Prostate gland (tissue), 2 donors: ENCODE measurements around the gene AP3M1. TPM values are rescaled to one million over a fixed set of nuclear protein-coding genes. Genes with fewer than 3 reads are reported as not detected.

Source experiments
- DNase-seq: peaks from one replicate; pipeline ENCODE4 v3.0.0-alpha.2; 2019; ENCODE audit warnings: low spot score
- H3K27ac ChIP-seq, 2 donors: fragments of 200-600 bp; sonication (generic); 2 replicates each; pipeline ENCODE4 v1.5.1; 2017 to 2019
- H3K27me3 ChIP-seq: fragments of 200-600 bp; sonication (generic); replicated peaks from 2 replicates; pipeline ENCODE4 v1.5.1; 2019; ENCODE audit not compliant: insufficient read depth
- H3K36me3 ChIP-seq, 2 donors: fragments of 200-600 bp; sonication (generic); 1 replicate in 1 of 2; 2 replicates in 1 of 2; pipeline versions ENCODE4 v1.5.1 to v1.8.1; 2017 to 2019
- H3K4me1 ChIP-seq: fragments of 200-600 bp; sonication (generic); replicated peaks from 2 replicates; pipeline ENCODE4 v1.5.1; 2019
- H3K4me3 ChIP-seq, 2 donors: fragments of 200-600 bp; sonication (generic); 2 replicates each; pipeline ENCODE4 v1.5.1; 2017 to 2019
- H3K9me3 ChIP-seq: fragments of 200-600 bp; sonication (generic); 2 replicates; pipeline ENCODE4 v1.5.1; 2017
- CTCF ChIP-seq, 4 experiments: fragments of 200-600 bp in 2 of 4; fragments of 450-650 bp in 2 of 4; sonication (generic) in 2 of 4; IDR thresholded peaks; 1 replicate in 3 of 4; 2 replicates in 1 of 4; pipeline ENCODE4 v1.5.1; 2016 to 2019; ENCODE audit warnings: antibody characterized with exemption in 4 of 4, mild to moderate bottlenecking in 2 of 4, moderate library complexity in 2 of 4
- POLR2A ChIP-seq: fragments of 450-650 bp; IDR thresholded peaks from one replicate; pipeline ENCODE4 v1.6.1; 2016; ENCODE audit warnings: antibody characterized with exemption, mild to moderate bottlenecking
- POLR2AphosphoS5 ChIP-seq: sonication (generic); formaldehyde crosslinking; IDR thresholded peaks from one replicate; pipeline ENCODE4 v1.6.1; 2017; ENCODE audit warnings: antibody characterized with exemption
- WGBS: methylation state at CpG from one replicate; pipeline ENCODE4 v1.1.5; 2018; 5-methylcytosine and 5-hydroxymethylcytosine counted together
- intact Hi-C: fragments of 100-400 bp; cut with DNase I; formaldehyde crosslinking; loops from one replicate; pipeline ENCODE4 v1.14.2; 2022
- total RNA-seq, 2 donors: library from RNA; depleted of rRNA; stranded (reverse); fragments of >200 nt; gene quantifications; one replicate each; pipeline ENCODE4 v1.1.0, GENCODE V29; 2016

AP3M1 gene
- total RNA-seq, 2 donors from 2014 or later: 29.6 to 34.9 TPM

GRCh38 chr10:74174521-74174920, 23.9 kb upstream of the AP3M1 start:
- no peaks in the 10 kb centered on the region for H3K4me1 ChIP-seq
- no peaks in the 10 kb centered on the region for H3K27me3 ChIP-seq
- H3K27ac ChIP-seq: no peak overlapping the region
- WGBS: 71% methylated on average over 3 of the region's 3 CpGs
- no peak overlapping the region for H3K4me3 ChIP-seq
- TF ChIP-seq POLR2A (no peak), CTCF (IDR thresholded peaks at IDR 0.05) (no peak), POLR2AphosphoS5 (no peak)
- no peaks in the 10 kb centered on the region for H3K9me3 ChIP-seq
- no peak for DNase-seq
- intact Hi-C loops: no loop called here
- H3K36me3 ChIP-seq: no peaks in the 10 kb centered on the region

GRCh38 chr10:74171625-74172024, 21.0 kb upstream of the AP3M1 start:
- Histone ChIP-seq H3K4me1 (no peaks in the 10 kb centered on the region), H3K27me3 (no peaks in the 10 kb centered on the region), H3K27ac (no peak overlapping the region), H3K36me3 (no peaks in the 10 kb centered on the region), H3K4me3 (no peak overlapping the region), H3K9me3 (no peaks in the 10 kb centered on the region)
- TF ChIP-seq CTCF (IDR thresholded peaks at IDR 0.05) (no peak), POLR2A (no peak), POLR2AphosphoS5 (no peak)
- WGBS: 89% methylated on average over 2 of the region's 2 CpGs
- intact Hi-C loops: no loop called here
- DNase-seq: no peak

GRCh38 chr10:74167443-74167842, 16.8 kb upstream of the AP3M1 start:
- DNase-seq: no peak
- 36% methylated on average over 1 of the region's 1 CpG for WGBS
- Histone ChIP-seq H3K36me3 (no peaks in the 10 kb centered on the region), H3K27ac (no peak overlapping the region), H3K4me3 (no peak overlapping the region), H3K4me1 (no peaks in the 10 kb centered on the region), H3K27me3 (no peaks in the 10 kb centered on the region), H3K9me3 (no peaks in the 10 kb centered on the region)
- intact Hi-C loops: no loop called here
- TF ChIP-seq POLR2AphosphoS5 (no peak), POLR2A (no peak)

- TF ChIP-seq POLR2AphosphoS5: no peak
- TF ChIP-seq CTCF (IDR thresholded peaks at IDR 0.05): no peak
- no peak for TF ChIP-seq POLR2A
- 49% methylated on average over 2 of the region's 2 CpGs for WGBS
- no peak for DNase-seq
- no peaks in the 10 kb centered on the region for H3K27me3 ChIP-seq
- H3K4me1 ChIP-seq: no peaks in the 10 kb centered on the region
- H3K27ac ChIP-seq: no peak overlapping the region
- H3K4me3 ChIP-seq: no peak overlapping the region
- no peaks in the 10 kb centered on the region for H3K36me3 ChIP-seq
- intact Hi-C loops: no loop called here
- H3K9me3 ChIP-seq: no peaks in the 10 kb centered on the region
These were observed 14.9 kb upstream of the AP3M1 start for GRCh38 chr10:74165530-74165901.

- Histone ChIP-seq H3K9me3 (no peaks in the 10 kb centered on the region), H3K27ac (peak overlapping the region in 1 of 2 donors; percentile 23), H3K4me1 (no peaks in the 10 kb centered on the region), H3K36me3 (no peaks in the 10 kb centered on the region), H3K27me3 (no peaks in the 10 kb centered on the region), H3K4me3 (no peak overlapping the region)
- DNase-seq: no peak
- peak; percentile 29 for TF ChIP-seq POLR2AphosphoS5
- TF ChIP-seq POLR2A: no peak
- intact Hi-C loops: no loop called here
- 34% methylated on average over 6 of the region's 6 CpGs for WGBS
These were observed 14.3 kb upstream of the AP3M1 start for GRCh38 chr10:74164716-74165529.
